Measurements from ENCODE around the gene SLC4A7. TPM values are rescaled to one million over a fixed set of nuclear protein-coding genes. Genes with fewer than 3 reads are reported as not detected.

The SLC4A7 gene
- polyA plus RNA-seq, 1 of the 3 experiments (the other 2 are of a cell fraction), result 3.9 TPM

DNA sequence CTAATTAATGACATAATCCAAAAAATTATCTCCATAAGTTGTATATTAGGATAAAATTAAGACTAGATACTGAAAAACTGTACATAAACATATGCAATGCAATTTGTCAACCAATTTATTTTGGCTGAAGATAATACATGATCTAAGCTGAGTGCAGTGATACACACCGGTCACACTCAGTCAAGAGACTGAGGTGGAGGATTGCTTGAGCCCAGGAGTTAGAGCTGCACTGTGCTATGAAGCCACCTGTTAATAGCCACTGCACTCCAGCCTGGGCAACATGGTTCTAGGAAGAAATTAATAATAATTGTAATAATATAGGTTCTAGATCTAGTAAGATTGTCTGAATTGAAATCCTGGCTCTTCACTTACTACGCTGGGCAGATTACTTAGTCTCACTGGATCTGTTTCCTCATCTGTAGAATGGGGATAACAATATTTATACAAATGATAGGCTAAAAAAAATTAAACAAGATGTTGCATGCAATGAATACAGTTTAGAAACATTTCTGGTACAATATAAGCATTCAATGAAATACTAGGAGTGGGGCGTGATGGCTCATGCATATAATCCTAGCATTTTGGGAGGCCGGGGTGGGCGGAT lies 15.8 kb downstream of the SLC4A7 start:
- peak overlapping the region in 1 of 2 experiments; percentile 9; a peak in 1 of 4 replicates for H3K27ac ChIP-seq (ENCODE audit: low read depth in 2 of 2, low read length in 1 of 2)
- no peak overlapping the region for H2AFZ ChIP-seq (ENCODE audit: low read depth)
- H3K4me2 ChIP-seq, result no peak overlapping the region
- H3F3A ChIP-seq (replicated peaks; ENCODE audit: insufficient read depth), result peaks cover 24% of the 10 kb centered on the region
- no peaks in the 10 kb centered on the region for H3K27me3 ChIP-seq (ENCODE audit: insufficient read depth)
- TF ChIP-seq ELF1 (IDR thresholded peaks at IDR 0.05) (no peak), CHD2 (IDR thresholded peaks at IDR 0.05; ENCODE audit: low read length, partially characterized antibody) (no peak), SIN3A (IDR thresholded peaks at IDR 0.05; ENCODE audit: borderline replicate concordance, low read depth, low read length) (no peak), RXRA (IDR thresholded peaks at IDR 0.05; ENCODE audit: borderline replicate concordance, low read depth) (no peak), EZH2phosphoT487 (IDR thresholded peaks at IDR 0.05; ENCODE audit: borderline replicate concordance, low read depth) (no peak), EP300 (IDR thresholded peaks at IDR 0.05; ENCODE audit: borderline replicate concordance in 1 of 2, low read depth in 1 of 2, low read length in 1 of 2) (no peak), GATA2 (CRISPR knock-in tag; IDR thresholded peaks at IDR 0.05) (no peak), TEAD4 (IDR thresholded peaks at IDR 0.05; ENCODE audit: borderline replicate concordance, insufficient read depth) (no peak), TAF1 (IDR thresholded peaks at IDR 0.05; ENCODE audit: borderline replicate concordance, low read depth, low read length) (no peak), RFX5 (IDR thresholded peaks at IDR 0.05; ENCODE audit: low read length) (no peak), MXI1 (IDR thresholded peaks at IDR 0.05; ENCODE audit: low read depth, low read length) (no peak), POLR2AphosphoS5 (IDR thresholded peaks at IDR 0.05; ENCODE audit: low read depth, low read length) (no peak)
- TF ChIP-seq, protein P1, sequence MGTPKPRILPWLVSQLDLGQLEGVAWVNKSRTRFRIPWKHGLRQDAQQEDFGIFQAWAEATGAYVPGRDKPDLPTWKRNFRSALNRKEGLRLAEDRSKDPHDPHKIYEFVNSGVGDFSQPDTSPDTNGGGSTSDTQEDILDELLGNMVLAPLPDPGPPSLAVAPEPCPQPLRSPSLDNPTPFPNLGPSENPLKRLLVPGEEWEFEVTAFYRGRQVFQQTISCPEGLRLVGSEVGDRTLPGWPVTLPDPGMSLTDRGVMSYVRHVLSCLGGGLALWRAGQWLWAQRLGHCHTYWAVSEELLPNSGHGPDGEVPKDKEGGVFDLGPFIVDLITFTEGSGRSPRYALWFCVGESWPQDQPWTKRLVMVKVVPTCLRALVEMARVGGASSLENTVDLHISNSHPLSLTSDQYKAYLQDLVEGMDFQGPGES (IDR thresholded peaks at IDR 0.05; ENCODE audit: low read depth, low read length), result no peak
- TF ChIP-seq, protein P2, sequence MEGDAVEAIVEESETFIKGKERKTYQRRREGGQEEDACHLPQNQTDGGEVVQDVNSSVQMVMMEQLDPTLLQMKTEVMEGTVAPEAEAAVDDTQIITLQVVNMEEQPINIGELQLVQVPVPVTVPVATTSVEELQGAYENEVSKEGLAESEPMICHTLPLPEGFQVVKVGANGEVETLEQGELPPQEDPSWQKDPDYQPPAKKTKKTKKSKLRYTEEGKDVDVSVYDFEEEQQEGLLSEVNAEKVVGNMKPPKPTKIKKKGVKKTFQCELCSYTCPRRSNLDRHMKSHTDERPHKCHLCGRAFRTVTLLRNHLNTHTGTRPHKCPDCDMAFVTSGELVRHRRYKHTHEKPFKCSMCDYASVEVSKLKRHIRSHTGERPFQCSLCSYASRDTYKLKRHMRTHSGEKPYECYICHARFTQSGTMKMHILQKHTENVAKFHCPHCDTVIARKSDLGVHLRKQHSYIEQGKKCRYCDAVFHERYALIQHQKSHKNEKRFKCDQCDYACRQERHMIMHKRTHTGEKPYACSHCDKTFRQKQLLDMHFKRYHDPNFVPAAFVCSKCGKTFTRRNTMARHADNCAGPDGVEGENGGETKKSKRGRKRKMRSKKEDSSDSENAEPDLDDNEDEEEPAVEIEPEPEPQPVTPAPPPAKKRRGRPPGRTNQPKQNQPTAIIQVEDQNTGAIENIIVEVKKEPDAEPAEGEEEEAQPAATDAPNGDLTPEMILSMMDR (IDR thresholded peaks at IDR 0.05), result no peak
- peaks cover 0 to 8% of the 10 kb centered on the region in 2 experiments for H3K36me3 ChIP-seq (replicated peaks in 1 of 2; ENCODE audit: control insufficient read depth in 1 of 2, insufficient read depth in 2 of 2, low read length in 1 of 2)
- no peaks in the 10 kb centered on the region for H3K9me2 ChIP-seq
- peaks cover 99% of the 10 kb centered on the region for H3K79me2 ChIP-seq (ENCODE audit: insufficient read depth)
- H3K4me1 ChIP-seq (ENCODE audit: control insufficient read depth in 1 of 2, insufficient read depth in 2 of 2, low read depth in 1 of 2, low read length in 1 of 2), result peaks cover 0 to 4% of the 10 kb centered on the region in 2 experiments; a peak in 2 of 4 replicates
- ChIA-PET POLR2A (no interaction called here), CTCF (interaction anchor here (0.6 to 2.7 kb wide), 15 partner anchors 9 to 334 kb away, joined by 3 to 15 read pairs (median 5); no protein-coding TSS in a partner anchor)
- DNase-seq, result no peak
- H3K9me3 ChIP-seq, result no peaks in the 10 kb centered on the region
- H3K9ac ChIP-seq, result no peak overlapping the region
- 97% methylated on average over 5 of the region's 5 CpGs for WGBS (ENCODE audit: low lambda C conversion rate)
- no peak overlapping the region for H3K4me3 ChIP-seq (ENCODE audit: low read depth in 2 of 2, low read length in 1 of 2)
- H4K20me1 ChIP-seq (ENCODE audit: insufficient read depth), result peaks cover 9% of the 10 kb centered on the region; the same call in 1 of the 2 replicates

All from SK-N-SH (cell line).